Nephron progenitor cell (in vitro differentiated cells): Measurements from ENCODE around the gene PPP1R14C.
A peak's percentile ranks its signal among the peaks of the same experiment; 100 is the strongest.

ENCODE experiments used
- DNase-seq: peaks from one replicate; pipeline ENCODE4 v3.0.0; 2021
- H3K27ac Mint-ChIP-seq: 2 replicates; pipeline ENCODE4 v1.8.0; 2021; ENCODE audit warnings: mild to moderate bottlenecking, moderate library complexity, mixed read lengths
- H3K27me3 Mint-ChIP-seq: 2 replicates; pipeline ENCODE4 v1.8.0; 2021; ENCODE audit warnings: mild to moderate bottlenecking, low read depth, mixed read lengths; ENCODE audit not compliant: poor library complexity
- H3K36me3 Mint-ChIP-seq: 2 replicates; pipeline ENCODE4 v1.8.0; 2021; ENCODE audit warnings: low read depth, mixed read lengths
- H3K4me1 Mint-ChIP-seq: 2 replicates; pipeline ENCODE4 v1.8.0; 2021; ENCODE audit warnings: mixed read lengths
- H3K4me3 Mint-ChIP-seq: 2 replicates; pipeline ENCODE4 v1.8.0; 2021; ENCODE audit warnings: mild to moderate bottlenecking, moderate library complexity, mixed read lengths
- H3K9me3 Mint-ChIP-seq: 2 replicates; pipeline ENCODE4 v1.8.0; 2021; ENCODE audit warnings: mild to moderate bottlenecking, moderate library complexity, mixed read lengths
- CTCF ChIP-seq: fragments of 200-600 bp; sonication (generic); IDR thresholded peaks from 2 replicates; pipeline ENCODE4 v1.5.0; 2021; ENCODE audit warnings: antibody characterized with exemption

Gene PPP1R14C, protein sequence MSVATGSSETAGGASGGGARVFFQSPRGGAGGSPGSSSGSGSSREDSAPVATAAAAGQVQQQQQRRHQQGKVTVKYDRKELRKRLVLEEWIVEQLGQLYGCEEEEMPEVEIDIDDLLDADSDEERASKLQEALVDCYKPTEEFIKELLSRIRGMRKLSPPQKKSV

GRCh38 chr6:150142670-150143515 is at the start of gene PPP1R14C:
PPP1R14C (plus strand) TSS chr6:150143044; CDS start chr6:150143193, 149 bp downstream.
- H3K9me3 Mint-ChIP-seq: peaks cover 2% of the 10 kb centered on the region
- no peaks in the 10 kb centered on the region for H3K36me3 Mint-ChIP-seq
- H3K4me1 Mint-ChIP-seq: peaks cover 20% of the 10 kb centered on the region
- no peak within 1 kb of the TSS for H3K27ac Mint-ChIP-seq
- peak within 1 kb of the TSS; percentile 85 for H3K4me3 Mint-ChIP-seq
- H3K27me3 Mint-ChIP-seq: peaks cover 70% of the 10 kb centered on the region
- no peak for TF ChIP-seq CTCF
- DNase-seq: peak; percentile 78

DNA sequence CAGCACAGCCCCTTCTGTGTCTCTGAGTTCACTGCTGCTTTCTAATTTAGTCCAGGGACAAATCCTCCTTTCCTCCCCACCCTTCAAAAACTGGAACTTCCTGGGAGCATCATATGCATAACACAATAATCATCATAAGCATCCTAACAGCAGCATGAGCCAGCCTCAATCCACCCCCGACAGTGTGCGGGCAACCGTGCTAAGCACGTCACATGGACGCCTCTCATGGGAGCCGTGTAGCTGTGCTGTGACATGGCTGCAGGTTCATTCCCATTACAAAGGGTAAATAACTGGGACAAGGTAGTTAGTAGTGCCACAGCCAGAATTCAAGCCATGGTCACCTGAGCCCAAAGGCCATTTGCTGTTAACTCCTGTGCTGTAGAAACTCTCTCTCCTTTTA is 49.4 kb upstream of the PPP1R14C start:
- Mint-ChIP-seq H3K4me3 (no peak overlapping the region), H3K27me3 (peaks cover 50% of the 10 kb centered on the region)
- no peak for TF ChIP-seq CTCF

GRCh38 chr6:150098155-150098554 is 44.7 kb upstream of the PPP1R14C start:
- H3K9me3 Mint-ChIP-seq: peaks cover 6% of the 10 kb centered on the region
- H3K27ac Mint-ChIP-seq: no peak overlapping the region
- no peak for TF ChIP-seq CTCF
- no peak overlapping the region for H3K4me3 Mint-ChIP-seq
- no peaks in the 10 kb centered on the region for H3K36me3 Mint-ChIP-seq
- H3K4me1 Mint-ChIP-seq: peaks cover 7% of the 10 kb centered on the region
- H3K27me3 Mint-ChIP-seq: peaks cover 33% of the 10 kb centered on the region
- DNase-seq: no peak

More for the DNA sequence above, 49.4 kb upstream of the PPP1R14C start:
- peaks cover 8% of the 10 kb centered on the region for H3K4me1 Mint-ChIP-seq
- no peaks in the 10 kb centered on the region for H3K9me3 Mint-ChIP-seq
- no peaks in the 10 kb centered on the region for H3K36me3 Mint-ChIP-seq
- DNase-seq: no peak
- no peak overlapping the region for H3K27ac Mint-ChIP-seq

GRCh38 chr6:150099546-150099945 is 43.3 kb upstream of the PPP1R14C start:
- Mint-ChIP-seq H3K27me3 (peaks cover 25% of the 10 kb centered on the region), H3K9me3 (peaks cover 8% of the 10 kb centered on the region), H3K36me3 (no peaks in the 10 kb centered on the region), H3K27ac (no peak overlapping the region), H3K4me1 (no peaks in the 10 kb centered on the region), H3K4me3 (no peak overlapping the region)
- no peak for DNase-seq
- no peak for TF ChIP-seq CTCF

- Mint-ChIP-seq H3K27me3 (peaks cover 21% of the 10 kb centered on the region), H3K27ac (no peak overlapping the region), H3K4me3 (no peak overlapping the region), H3K9me3 (peaks cover 8% of the 10 kb centered on the region), H3K4me1 (no peaks in the 10 kb centered on the region), H3K36me3 (no peaks in the 10 kb centered on the region)
- DNase-seq: no peak
- TF ChIP-seq CTCF: no peak
Measured at GRCh38 chr6:150099953-150100352, 42.9 kb upstream of the PPP1R14C start.
